NCI-H446 (cell line): ENCODE data around the gene ERICH6.

Experiments
- DNase-seq, 2 experiments: peaks; one replicate each; lab custom pipeline; 2025; lab: John Stamatoyannopoulos, UW

The ERICH6 gene

DNA sequence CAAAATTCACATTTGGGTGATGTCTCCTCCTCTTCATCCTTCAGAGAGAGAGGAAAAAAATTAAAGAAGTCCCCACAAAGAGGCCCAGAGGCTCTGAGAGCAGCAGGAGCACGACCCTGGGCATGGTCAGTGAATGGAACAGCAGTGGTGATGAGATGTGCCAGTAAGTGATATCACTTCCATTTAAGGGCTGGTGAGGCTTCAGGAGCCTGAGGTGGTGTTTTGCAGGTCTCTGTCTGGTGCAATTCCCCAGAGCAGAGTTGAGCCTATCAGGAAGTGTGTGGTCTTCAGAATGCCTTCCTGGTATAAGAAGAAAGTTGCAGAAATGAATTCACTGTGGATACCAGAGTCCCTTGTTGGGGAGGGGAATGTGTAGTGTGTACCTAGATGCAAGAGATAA lies 21.4 kb downstream of the ERICH6 start:
- no peak for DNase-seq

GRCh38 chr3:150681057-150681456 lies 22.7 kb downstream of the ERICH6 start:
- no peak for DNase-seq

GRCh38 chr3:150680562-150680961 lies 23.2 kb downstream of the ERICH6 start:
- no peak for DNase-seq

- DNase-seq = no peak
Measured at GRCh38 chr3:150675587-150675986, 28.1 kb downstream of the ERICH6 start.

GRCh38 chr3:150673966-150674365 lies 29.8 kb downstream of the ERICH6 start:
- no peak for DNase-seq

GRCh38 chr3:150666167-150666566 lies 37.6 kb downstream of the ERICH6 start:
- DNase-seq = no peak

DNA sequence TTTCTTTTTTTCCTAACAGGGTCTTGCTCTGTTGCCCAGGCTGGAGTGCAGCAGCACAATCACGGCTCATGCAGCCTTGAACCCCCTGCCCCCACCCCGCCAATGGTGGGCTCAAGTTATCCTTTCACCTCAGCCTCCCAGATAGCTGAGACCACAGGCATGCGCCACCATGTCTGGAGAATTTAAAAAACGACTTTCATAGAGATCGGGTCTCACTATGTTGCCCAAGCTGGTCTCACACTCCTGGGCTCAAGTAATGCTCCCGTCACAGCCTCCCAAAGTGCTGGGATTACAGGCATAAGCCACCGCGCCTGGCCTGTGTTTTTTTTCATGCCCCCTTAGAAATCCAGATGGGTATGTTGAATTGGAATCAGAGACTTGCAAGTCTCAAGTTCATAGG lies 40.3 kb downstream of the ERICH6 start:
- no peak for DNase-seq

- no peak for DNase-seq
Measured at GRCh38 chr3:150662410-150663200, 41.1 kb downstream of the ERICH6 start.

DNA sequence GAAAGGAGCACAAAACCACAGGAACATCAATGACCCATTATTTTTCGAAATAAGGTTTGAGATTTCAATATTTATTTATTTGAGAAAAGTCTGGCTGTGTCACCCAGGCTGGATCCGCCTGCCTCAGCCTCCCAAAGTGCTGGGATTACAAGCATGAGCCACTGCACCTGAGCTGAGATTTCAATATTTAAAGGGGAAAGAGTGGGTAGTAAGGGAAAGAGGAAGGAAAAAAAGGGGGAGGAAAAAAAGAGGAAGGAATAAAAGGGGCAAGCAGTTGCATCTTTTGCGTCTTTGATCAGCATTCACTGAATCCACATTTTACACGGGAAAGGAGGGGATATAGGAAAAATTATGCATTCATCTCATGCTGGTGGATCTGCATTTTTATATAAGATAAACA lies 47.4 kb downstream of the ERICH6 start:
- no peak for DNase-seq

DNA sequence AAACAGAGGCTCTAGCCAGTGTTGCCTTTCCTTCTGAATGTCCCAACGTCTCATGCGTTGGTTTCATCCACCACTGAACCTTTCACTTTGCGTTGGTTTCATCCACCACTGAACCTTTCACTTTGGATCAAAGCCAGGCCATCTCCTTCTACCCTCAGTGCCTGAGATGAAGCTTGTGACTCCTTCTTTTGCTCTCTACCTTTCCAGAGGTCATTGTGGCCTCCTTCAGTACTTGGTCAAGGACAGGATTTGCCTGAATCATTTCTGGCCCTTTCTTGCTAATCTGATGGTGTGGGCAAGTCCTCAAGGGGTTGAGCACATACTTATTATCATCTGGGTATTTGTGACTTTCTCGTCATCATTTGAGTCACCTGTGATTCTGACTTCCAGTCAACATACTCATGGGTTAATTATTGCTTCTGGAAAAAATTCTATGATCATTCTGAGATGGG lies 50.6 kb downstream of the ERICH6 start:
- DNase-seq = no peak

DNA sequence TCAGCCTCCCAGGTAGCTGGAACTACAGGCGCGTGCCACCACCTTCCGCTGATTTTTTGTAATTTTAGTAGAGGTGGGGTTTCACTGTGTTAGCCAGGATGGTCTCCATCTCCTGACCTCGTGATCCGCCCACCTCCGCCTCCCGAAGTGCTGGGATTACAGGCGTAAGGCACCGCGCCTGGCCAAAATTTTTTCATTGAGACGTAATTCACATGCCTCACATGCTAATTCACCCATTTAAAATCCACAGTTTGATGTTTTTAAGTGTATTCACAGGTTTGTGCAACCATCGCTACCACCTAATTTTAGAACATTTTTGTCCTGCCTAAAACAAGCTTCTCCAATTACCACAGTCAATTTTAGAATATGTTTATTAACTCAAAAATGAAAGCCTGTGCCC lies 63.5 kb downstream of the ERICH6 start:
- DNase-seq = no peak

GRCh38 chr3:150639262-150639661 lies 64.5 kb downstream of the ERICH6 start:
- no peak for DNase-seq

DNA sequence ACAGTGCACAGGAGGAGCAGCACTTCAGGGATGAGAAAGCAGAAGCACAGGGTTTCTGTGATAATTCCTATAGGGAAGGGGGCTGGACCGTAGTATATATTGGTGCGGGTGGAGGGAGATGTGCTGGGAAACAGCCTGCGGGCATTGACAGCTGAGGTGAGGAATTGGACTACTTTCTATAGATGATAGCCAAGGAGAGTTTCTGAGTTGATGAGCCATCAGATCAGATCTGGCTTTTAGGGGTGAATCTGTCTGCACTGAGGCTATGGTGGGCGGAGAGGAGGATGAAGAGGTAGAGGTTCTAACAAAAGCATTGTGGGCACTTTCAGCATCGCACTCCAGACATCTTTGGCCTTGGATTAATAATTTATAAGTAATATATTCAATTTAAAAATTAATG lies 67.5 kb downstream of the ERICH6 start:
- no peak for DNase-seq

DNA sequence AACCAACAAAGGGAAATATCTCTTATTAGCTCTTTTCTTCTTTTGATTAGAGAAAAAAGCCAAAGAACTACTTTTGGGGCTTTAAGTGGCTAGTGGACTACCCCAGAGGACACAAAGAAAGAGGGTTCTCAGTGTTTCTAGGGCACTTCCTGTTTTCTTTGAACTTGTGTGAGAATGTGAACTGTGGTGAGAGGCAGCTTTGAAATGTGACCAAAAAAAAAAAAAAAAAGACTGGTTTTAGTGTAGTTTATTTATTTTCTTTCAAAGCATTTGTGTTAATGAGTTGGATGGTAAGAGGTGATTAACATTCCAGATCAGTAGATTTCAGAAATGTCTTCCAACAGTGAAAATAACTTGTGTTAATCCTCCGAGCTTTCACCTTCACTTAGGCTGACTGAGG lies 68.2 kb downstream of the ERICH6 start:
- DNase-seq = no peak

DNA sequence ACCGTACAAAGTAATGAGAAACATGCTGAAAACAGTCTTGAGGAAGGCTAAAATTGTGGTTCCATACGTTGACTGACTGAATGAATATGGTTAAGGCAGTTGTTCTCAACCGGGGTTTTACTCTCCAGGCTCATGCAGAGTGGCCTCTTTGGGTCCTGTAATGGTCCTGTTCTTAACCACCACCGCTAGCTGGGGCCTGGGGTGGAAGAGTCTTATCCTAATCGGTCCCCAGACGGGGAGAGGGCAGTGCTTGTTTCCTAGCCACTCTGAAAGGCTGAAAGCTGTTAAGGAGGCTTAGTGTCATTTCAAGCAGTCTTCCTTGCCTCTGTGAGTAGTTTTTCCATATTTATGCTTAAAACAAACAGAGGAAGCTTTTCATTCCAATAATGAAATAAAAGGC lies 68.6 kb downstream of the ERICH6 start:
- no peak for DNase-seq

DNA sequence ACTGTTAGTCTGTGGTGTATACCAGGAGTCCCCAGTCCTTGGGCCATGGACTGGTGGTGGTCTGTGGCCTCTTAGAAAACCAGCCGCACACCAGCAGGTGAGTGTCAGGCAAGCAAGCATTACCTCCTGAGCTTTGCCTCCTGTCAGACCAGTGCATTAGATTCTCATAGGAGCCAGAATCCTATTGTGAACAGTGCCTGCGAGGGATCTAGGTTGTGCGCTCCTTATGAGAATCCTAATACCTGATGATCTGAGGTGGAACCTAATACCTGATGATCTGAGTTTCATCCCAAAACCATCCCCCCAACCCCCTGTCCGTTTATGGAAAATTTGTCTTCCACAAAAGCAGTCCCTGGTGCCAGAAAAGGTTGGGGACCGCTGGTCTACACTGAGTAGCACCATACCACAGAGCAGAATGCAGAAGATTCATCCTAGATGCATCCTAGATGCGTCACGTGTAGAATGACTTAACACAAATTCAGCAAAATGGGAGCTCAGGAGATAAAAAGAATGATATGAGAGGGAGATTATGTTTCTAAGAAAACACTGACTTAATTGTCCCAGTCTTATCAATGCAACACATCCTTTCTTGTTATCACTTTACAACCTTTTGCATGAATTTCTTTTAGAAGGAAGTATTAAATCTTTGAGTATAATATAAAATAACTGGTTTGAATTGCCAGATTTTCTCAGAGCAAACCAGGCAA lies 72.1 kb downstream of the ERICH6 start:
- no peak for DNase-seq

DNA sequence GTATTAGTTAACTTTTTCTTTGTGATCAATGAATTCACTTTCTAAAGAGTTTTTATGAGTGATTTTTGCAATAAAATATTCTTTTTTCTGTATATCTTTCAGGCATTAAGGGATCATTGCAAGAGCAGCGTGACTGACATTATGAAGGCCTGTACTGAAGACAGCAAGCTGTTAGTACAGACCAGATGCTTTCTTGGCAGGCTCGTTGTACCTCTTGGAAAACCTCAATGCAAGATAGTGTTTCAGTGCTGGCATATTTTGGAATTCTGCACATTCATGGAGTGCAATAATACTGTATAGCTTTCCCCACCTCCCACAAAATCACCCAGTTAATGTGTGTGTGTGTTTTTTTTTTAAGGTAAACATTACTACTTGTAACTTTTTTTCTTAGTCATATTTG lies 76.2 kb downstream of the ERICH6 start:
- DNase-seq = peak; percentile 34 to 79

DNA sequence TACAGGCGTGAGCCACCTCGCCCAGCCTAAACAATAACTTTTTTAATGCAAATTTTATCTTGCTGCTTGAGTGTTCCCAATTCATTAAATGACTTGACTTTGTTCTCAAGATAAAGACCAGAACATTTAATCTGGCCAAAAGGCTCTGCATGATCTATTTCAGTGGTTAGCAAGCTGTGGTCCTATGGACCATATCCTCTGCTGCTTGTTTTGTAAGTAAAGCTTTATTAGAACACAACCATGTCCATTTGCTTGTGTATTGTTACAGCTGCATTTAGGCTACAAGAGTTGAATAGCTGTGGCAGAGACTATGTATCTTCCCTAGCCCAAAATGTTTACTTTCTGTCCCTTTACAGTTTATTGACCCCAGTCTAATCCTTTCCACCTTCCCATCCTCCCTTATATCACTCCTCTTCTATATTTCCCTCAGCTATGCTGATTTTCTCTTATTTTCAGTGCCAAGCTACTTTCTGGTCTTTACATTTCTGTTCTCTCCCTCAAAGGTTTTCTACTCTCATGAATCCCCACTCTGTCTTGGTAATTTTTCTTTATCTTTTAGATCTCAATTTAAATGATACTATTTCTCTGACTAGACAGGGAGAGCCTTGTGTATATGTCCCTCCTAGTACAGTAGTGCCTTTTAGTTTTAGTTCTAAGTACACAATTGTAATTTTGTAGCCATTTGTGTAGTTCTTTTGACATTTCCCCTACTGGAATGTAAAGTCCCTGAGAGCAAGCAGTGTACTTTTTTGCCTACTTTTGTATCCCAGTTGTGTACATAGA lies 77.4 kb downstream of the ERICH6 start:
- DNase-seq = no peak

DNA sequence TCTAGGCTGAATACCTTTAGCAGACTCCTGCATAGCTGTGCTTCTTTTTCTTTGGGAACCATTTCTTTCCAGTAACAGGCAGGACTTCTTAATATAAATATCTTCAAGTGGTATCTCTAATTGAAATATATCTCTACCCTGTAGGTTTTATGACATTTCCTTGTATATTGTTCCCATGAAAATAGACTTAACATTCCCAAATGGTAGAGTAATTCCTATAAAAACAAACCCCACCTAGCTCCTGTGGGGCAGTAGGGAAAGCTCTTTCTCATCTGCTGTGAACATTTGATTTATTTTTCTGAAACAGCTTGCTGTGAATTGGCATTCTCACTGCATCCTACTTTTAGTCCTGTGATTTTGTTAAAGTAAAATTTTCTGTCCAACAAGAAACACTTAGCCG lies 79.8 kb downstream of the ERICH6 start:
- DNase-seq = no peak

DNA sequence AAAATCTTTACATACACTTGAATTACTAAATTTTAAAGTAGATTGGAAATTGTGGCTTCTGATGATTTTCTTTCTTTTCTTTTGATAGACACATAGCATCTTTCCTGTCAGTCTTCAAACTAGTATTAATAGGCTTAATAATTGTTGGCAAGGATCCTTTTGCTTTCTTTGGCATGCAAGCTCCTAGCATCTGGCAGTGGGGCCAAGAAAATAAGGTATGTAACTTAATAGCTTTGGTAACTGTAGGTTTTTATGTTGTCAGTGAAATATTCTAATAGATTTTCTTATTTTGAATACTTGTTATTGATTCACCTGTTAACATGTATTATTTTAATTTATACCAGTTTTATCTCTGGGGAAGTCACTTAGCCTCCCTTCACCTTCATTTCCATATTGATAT lies 80.8 kb downstream of the ERICH6 start:
- DNase-seq = peak in 1 of 2 experiments; percentile 58

DNA sequence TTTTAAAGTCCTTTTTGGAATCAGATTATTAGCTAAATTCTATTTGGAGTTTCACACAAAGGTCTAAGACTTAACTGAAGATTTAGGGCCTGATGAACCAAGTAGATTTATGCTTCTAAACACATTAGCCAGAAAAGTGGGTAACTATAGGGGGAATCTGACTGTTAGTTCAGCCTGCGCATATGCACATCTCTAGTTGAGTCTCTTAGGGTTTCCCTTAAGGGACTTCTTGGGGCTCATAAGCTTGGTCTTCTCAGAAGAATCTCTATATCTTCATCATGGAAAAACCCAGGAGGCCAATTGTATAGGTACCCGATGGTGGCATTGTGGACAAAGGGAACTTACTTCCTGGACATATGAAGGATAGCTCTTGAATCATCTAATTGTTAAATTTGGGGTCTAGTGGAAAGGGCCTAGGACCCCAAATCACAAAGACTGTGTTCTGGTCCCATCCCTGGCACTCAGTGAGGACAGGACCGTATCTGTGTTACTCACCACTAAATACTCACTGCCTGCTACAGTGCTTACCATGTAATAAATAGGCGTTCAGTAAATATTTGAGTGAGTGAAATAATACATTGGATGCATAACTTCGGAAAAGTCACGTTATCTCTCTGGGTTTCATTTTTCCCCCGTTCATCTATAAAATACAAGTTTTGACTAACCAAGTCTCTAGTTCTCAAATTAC lies 83.6 kb downstream of the ERICH6 start:
- no peak for DNase-seq
